DOHH2 (cell line): Measurements from ENCODE around the gene IL10RA.

Experiments
- H3F3A ChIP-seq: fragments of 200-600 bp; sonication (generic), shearing (Covaris generic); 2 replicates; pipeline ENCODE4 v1.6.0; 2016; ENCODE audit warnings: antibody characterized with exemption, mild to moderate bottlenecking; ENCODE audit not compliant: control insufficient read depth, insufficient read depth
- H3K27ac ChIP-seq: fragments of 200-600 bp; sonication (generic); 2 replicates; pipeline ENCODE4 v1.5.1; 2014; ENCODE audit warnings: low read depth, mild to moderate bottlenecking, low read length, moderate library complexity
- H3K27me3 ChIP-seq: fragments of 200-600 bp; sonication (generic); 2 replicates; pipeline ENCODE4 v1.6.1; 2014; ENCODE audit warnings: mild to moderate bottlenecking, low read length, mixed read lengths; ENCODE audit not compliant: control insufficient read depth
- H3K36me3 ChIP-seq: fragments of 200-600 bp; sonication (generic); 2 replicates; pipeline ENCODE4 v1.6.1; 2014; ENCODE audit warnings: mild to moderate bottlenecking, low read length, moderate library complexity, mixed read lengths; ENCODE audit not compliant: control insufficient read depth
- H3K4me1 ChIP-seq: fragments of 200-600 bp; sonication (generic); 2 replicates; pipeline ENCODE4 v1.6.1; 2014; ENCODE audit warnings: mild to moderate bottlenecking, low read length, mixed read lengths; ENCODE audit not compliant: control insufficient read depth
- H3K4me2 ChIP-seq: fragments of 200-600 bp; sonication (generic); 2 replicates; pipeline ENCODE4 v1.6.0; 2014; ENCODE audit warnings: mild to moderate bottlenecking, low read length, moderate library complexity
- H3K4me3 ChIP-seq: fragments of 200-600 bp; sonication (generic); 2 replicates; pipeline ENCODE4 v1.5.1; 2014; ENCODE audit warnings: mild to moderate bottlenecking, low read length, mixed read lengths
- H3K79me2 ChIP-seq: fragments of 200-600 bp; sonication (generic); 2 replicates; pipeline ENCODE4 v1.6.1; 2014; ENCODE audit warnings: mild to moderate bottlenecking, low read length, mixed read lengths; ENCODE audit not compliant: control insufficient read depth
- H3K9me2 ChIP-seq: fragments of 200-600 bp; sonication (generic); replicated peaks from 2 replicates; pipeline ENCODE4 v1.6.1; 2014; ENCODE audit warnings: mild to moderate bottlenecking, low read length, mixed read lengths; ENCODE audit not compliant: control insufficient read depth
- H3K9me3 ChIP-seq: fragments of 200-600 bp; sonication (generic); 2 replicates; pipeline ENCODE4 v1.6.1; 2014; ENCODE audit warnings: antibody characterized with exemption, low read length, mixed read lengths; ENCODE audit not compliant: control insufficient read depth, insufficient read depth
- H4K20me1 ChIP-seq: fragments of 200-600 bp; sonication (generic); 2 replicates; pipeline ENCODE4 v1.6.0; 2014; ENCODE audit warnings: low read depth, mild to moderate bottlenecking, antibody characterized with exemption, low read length, moderate library complexity; ENCODE audit not compliant: control insufficient read depth, insufficient read depth
- CTCF ChIP-seq: fragments of 200-600 bp; sonication (generic); IDR thresholded peaks from one replicate; pipeline ENCODE4 v1.5.1; 2014; ENCODE audit warnings: antibody characterized with exemption, mild to moderate bottlenecking, low read depth, low read length; ENCODE audit not compliant: poor library complexity, severe bottlenecking
- EZH2phosphoT487 ChIP-seq: fragments of 200-600 bp; sonication (generic); IDR thresholded peaks from 2 replicates; pipeline ENCODE4 v1.6.1; 2017; ENCODE audit warnings: borderline replicate concordance, mild to moderate bottlenecking, antibody characterized with exemption, low read length, moderate library complexity, mixed read lengths

The IL10RA gene

DNA sequence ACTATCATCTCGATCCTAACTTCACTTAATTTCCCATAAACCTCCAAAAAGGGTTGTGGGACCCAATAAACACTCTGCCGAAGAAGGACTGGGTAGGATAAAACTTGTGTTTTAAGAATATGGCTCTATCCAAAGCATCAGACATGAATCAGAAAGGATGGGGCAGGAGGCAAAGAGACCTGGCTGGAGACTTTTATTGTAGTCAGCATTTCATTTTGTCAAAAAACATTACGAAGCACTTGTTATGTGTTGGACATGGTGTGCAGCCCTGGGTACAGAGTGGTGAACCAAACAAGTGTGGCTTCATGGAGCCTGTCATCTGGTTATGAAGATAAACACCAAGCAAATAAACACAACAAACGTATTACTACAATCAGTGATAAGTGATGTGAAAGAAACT, 17.3 kb downstream of the IL10RA start:
- Histone ChIP-seq H3K27me3 (no peaks in the 10 kb centered on the region), H4K20me1 (no peaks in the 10 kb centered on the region), H3F3A (peaks cover 31% of the 10 kb centered on the region), H3K9me3 (no peaks in the 10 kb centered on the region), H3K4me3 (peak overlapping the region; percentile 35), H3K4me2 (peak overlapping the region; percentile 59), H3K9me2 (no peaks in the 10 kb centered on the region), H3K4me1 (peaks cover 100% of the 10 kb centered on the region), H3K27ac (peak overlapping the region; percentile 99), H3K36me3 (peaks cover 45% of the 10 kb centered on the region), H3K79me2 (peaks cover 3% of the 10 kb centered on the region; the same call in 1 of the 2 replicates)
- TF ChIP-seq CTCF (no peak), EZH2phosphoT487 (no peak)

DNA sequence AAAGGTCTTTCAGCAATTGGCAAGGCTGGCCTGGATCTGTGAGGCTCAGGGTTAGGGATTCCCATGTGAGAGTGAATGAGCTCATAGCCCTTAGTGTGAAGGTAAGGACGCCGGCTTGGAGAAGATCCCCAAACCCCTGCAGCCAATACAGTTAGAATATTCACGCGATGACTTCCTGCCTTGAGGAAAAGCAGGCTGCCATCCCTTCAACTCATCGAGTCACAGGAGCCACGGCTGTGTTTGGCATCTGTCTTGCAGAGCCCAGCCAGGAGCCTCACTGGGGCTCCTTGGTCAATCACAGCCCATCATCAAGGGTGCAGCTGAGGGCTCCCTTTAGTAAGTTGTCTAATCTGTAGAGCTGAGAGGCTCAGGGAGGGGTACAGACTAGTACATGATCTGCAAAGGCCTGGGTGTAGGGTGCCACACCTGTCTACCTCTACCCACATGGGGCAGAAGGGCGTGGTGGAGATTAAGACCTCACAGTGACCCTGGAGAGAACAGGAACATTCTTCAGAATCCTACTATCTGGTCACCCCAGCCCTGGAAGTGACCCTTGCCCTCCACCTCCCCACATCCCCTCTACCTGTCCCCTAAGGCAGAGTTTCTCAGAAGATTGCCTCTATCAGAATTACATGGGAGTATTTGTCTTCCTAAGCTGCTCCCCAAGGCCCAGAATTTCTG, 18.5 kb downstream of the IL10RA start:
- peaks cover 44% of the 10 kb centered on the region for H3F3A ChIP-seq
- H3K36me3 ChIP-seq: peaks cover 33% of the 10 kb centered on the region
- H3K79me2 ChIP-seq: peaks cover 3% of the 10 kb centered on the region; the same call in 1 of the 2 replicates
- H3K4me1 ChIP-seq: peaks cover 100% of the 10 kb centered on the region
- no peaks in the 10 kb centered on the region for H3K9me3 ChIP-seq
- H4K20me1 ChIP-seq: no peaks in the 10 kb centered on the region
- H3K27ac ChIP-seq: peak overlapping the region; percentile 99
- H3K27me3 ChIP-seq: no peaks in the 10 kb centered on the region
- H3K9me2 ChIP-seq: no peaks in the 10 kb centered on the region
- no peak for TF ChIP-seq CTCF
- no peak for TF ChIP-seq EZH2phosphoT487
- no peak overlapping the region for H3K4me3 ChIP-seq
- H3K4me2 ChIP-seq: peak overlapping the region; percentile 73

DNA sequence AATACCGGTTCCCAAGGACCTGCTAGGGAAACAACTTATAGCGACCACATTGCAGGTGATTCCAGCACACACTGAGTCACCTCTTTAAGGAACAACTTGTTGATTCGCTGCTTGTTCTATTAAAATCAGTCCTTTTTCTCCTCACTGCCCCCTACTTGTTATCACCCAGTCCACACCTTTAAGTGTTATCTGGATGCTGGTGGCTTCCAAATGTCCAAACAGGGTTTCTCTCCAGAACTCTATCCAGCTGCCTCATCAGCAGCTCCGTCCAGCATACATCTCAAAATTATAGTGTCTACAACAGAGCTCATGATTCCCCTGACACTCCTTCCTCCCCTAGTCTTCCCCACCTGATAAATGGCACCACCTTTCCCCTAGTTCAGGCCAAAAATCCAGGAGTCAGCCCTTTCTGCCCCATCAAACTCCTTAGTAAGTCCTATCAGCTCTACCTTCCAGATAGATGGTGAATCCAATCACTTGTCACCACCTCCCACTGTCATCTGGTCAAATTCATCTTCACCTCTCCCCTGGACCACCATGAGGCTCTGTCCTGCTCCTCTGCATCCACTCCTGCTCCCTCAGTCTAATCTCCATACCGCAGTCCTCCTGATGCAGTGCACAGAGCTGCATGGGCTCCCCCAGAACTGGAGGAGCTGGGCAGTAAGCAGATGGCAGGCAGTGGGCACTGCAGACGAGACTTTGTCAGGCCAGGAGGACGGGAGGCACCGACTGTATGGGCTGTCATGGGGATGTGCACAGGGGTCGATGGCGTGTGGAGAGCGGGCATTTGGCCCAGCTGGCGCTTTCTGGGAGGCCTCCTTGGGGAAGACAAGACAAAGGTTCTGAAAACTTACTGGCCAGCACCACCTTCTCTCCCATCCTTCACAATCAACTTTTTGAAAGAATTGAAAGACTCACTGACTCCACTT, 19.3 kb downstream of the IL10RA start:
- peak overlapping the region; percentile 99 for H3K27ac ChIP-seq
- H3K4me1 ChIP-seq: peaks cover 100% of the 10 kb centered on the region
- peak overlapping the region; percentile 73 for H3K4me2 ChIP-seq

More for the DNA sequence above, 19.3 kb downstream of the IL10RA start:
- TF ChIP-seq CTCF: peak; percentile 54
- TF ChIP-seq EZH2phosphoT487: no peak
- peaks cover 52% of the 10 kb centered on the region for H3F3A ChIP-seq
- H4K20me1 ChIP-seq: no peaks in the 10 kb centered on the region
- no peaks in the 10 kb centered on the region for H3K27me3 ChIP-seq
- H3K9me2 ChIP-seq: no peaks in the 10 kb centered on the region
- H3K4me3 ChIP-seq: 0 out of 2 replicates have a peak overlapping the region, but pooled peaks have one; percentile 0
- H3K9me3 ChIP-seq: no peaks in the 10 kb centered on the region
- peaks cover 24% of the 10 kb centered on the region for H3K36me3 ChIP-seq
- H3K79me2 ChIP-seq: peaks cover 3% of the 10 kb centered on the region; the same call in 1 of the 2 replicates
